IMR-90 (cell line): ENCODE data around the gene ATP6V0C. TPM values are rescaled to one million over a fixed set of nuclear protein-coding genes. Genes with fewer than 3 reads are reported as not detected.

Experiments used
- ATAC-seq: fragments of 200-7000 bp; cut with Tn5 transposase; 2 replicates; pipeline ENCODE4 v1.9.1; 2020; ENCODE audit warnings: low read depth, mild to moderate bottlenecking, moderate library complexity
- BruUV-seq: library from RNA; stranded (reverse); fragments of 400-500 nt; replicated peaks from 2 replicates; lab custom pipeline; 2021; lab: Mats Ljungman, UMichigan
- CTCF ChIA-PET: fragments of 300-600 bp; formaldehyde crosslinking; extraction: SDS; loops from one replicate; lab custom pipeline; 2021; ENCODE audit warnings: antibody characterized with exemption; lab: Yijun Ruan, JAX
- POLR2A ChIA-PET: fragments of 300-600 bp; sonication (Branson Sonifier 250); formaldehyde crosslinking; loops from one replicate; lab custom pipeline; 2022; ENCODE audit warnings: antibody characterized with exemption; ENCODE audit not compliant: unreplicated experiment; lab: Charles Lee
- DNase-seq: peaks from one replicate; pipeline ENCODE4 v3.0.0; 2013
- H2AFZ ChIP-seq: replicated peaks from 2 replicates; pipeline ENCODE3; 2013; ENCODE audit warnings: low read length, mild to moderate bottlenecking; ENCODE audit not compliant: poor library complexity
- H2AK5ac ChIP-seq: 2 replicates; pipeline ENCODE4 v1.6.1; 2013; ENCODE audit warnings: low read depth, low read length, inconsistent platforms
- H2AK9ac ChIP-seq: replicated peaks from 2 replicates; pipeline ENCODE3; 2013; ENCODE audit warnings: mild to moderate bottlenecking, low read depth, low read length, moderate library complexity; ENCODE audit not compliant: poor library complexity
- H2BK120ac ChIP-seq: 2 replicates; pipeline ENCODE4 v1.6.1; 2013; ENCODE audit warnings: low read depth, low read length, inconsistent platforms
- H2BK15ac ChIP-seq: 3 replicates; pipeline ENCODE4 v1.6.1; 2013; ENCODE audit warnings: low read depth, low read length, inconsistent platforms
- H2BK20ac ChIP-seq: 2 replicates; pipeline ENCODE4 v1.6.1; 2013; ENCODE audit warnings: low read depth, mild to moderate bottlenecking, inconsistent platforms, low read length, moderate library complexity
- H2BK5ac ChIP-seq: 2 replicates; pipeline ENCODE4 v1.6.1; 2013; ENCODE audit warnings: mild to moderate bottlenecking, low read depth, low read length, inconsistent platforms; ENCODE audit not compliant: poor library complexity, severe bottlenecking
- H3K14ac ChIP-seq: replicated peaks from 2 replicates; pipeline ENCODE4 v1.6.1; 2013; ENCODE audit warnings: low read depth, low read length, inconsistent platforms
- H3K18ac ChIP-seq: 2 replicates; pipeline ENCODE4 v1.6.1; 2013; ENCODE audit warnings: low read depth, low read length, control low read depth
- H3K23ac ChIP-seq: 2 replicates; pipeline ENCODE4 v1.6.1; 2013; ENCODE audit warnings: low read depth, low read length, inconsistent platforms
- H3K27ac ChIP-seq: 2 replicates; pipeline ENCODE4 v1.5.1; 2013; ENCODE audit warnings: mild to moderate bottlenecking, control low read depth, low read length; ENCODE audit not compliant: insufficient read depth
- H3K27me3 ChIP-seq: 2 replicates; pipeline ENCODE4 v1.6.1; 2013; ENCODE audit warnings: low read length; ENCODE audit not compliant: control insufficient read depth, insufficient read depth
- H3K36me3 ChIP-seq: 2 replicates; pipeline ENCODE4 v1.6.1; 2013; ENCODE audit warnings: low read length, mixed read lengths; ENCODE audit not compliant: control insufficient read depth, insufficient read depth
- H3K4ac ChIP-seq: 2 replicates; pipeline ENCODE4 v1.6.1; 2013; ENCODE audit warnings: low read depth, low read length, inconsistent platforms
- H3K4me1 ChIP-seq: 2 replicates; pipeline ENCODE4 v1.6.1; 2013; ENCODE audit warnings: low read length, mixed read lengths; ENCODE audit not compliant: control insufficient read depth, insufficient read depth
- H3K4me2 ChIP-seq: 2 replicates; pipeline ENCODE4 v1.6.1; 2013; ENCODE audit warnings: low read depth, mild to moderate bottlenecking, control low read depth, low read length, moderate library complexity
- H3K4me3 ChIP-seq: 2 replicates; pipeline ENCODE4 v1.5.1; 2013; ENCODE audit warnings: low read depth, mild to moderate bottlenecking, control low read depth, low read length, moderate library complexity; ENCODE audit not compliant: insufficient read depth
- H3K56ac ChIP-seq: 2 replicates; pipeline ENCODE4 v1.6.1; 2013; ENCODE audit warnings: low read length, inconsistent platforms; ENCODE audit not compliant: insufficient read depth; ENCODE audit errors: extremely low read depth
- H3K79me1 ChIP-seq, 2 experiments: 2 replicates each; pipeline ENCODE4 v1.6.1; 2013; ENCODE audit warnings: low read length in 2 of 2, inconsistent platforms in 1 of 2, low read depth in 1 of 2
- H3K9ac ChIP-seq: 2 replicates; pipeline ENCODE4 v1.6.1; 2013; ENCODE audit warnings: low read depth, low read length, control low read depth
- H3K9me1 ChIP-seq: 2 replicates; pipeline ENCODE4 v1.6.1; 2013; ENCODE audit warnings: low read length, inconsistent platforms; ENCODE audit not compliant: insufficient read depth
- H3K9me3 ChIP-seq: 2 replicates; pipeline ENCODE4 v1.6.1; 2013; ENCODE audit warnings: low read length; ENCODE audit not compliant: control insufficient read depth, insufficient read depth
- H4K20me1 ChIP-seq: 2 replicates; pipeline ENCODE4 v1.6.1; 2013; ENCODE audit warnings: low read length, inconsistent platforms; ENCODE audit not compliant: insufficient read depth
- H4K5ac ChIP-seq: 2 replicates; pipeline ENCODE4 v1.6.1; 2013; ENCODE audit warnings: mild to moderate bottlenecking, low read depth, low read length, control low read depth
- H4K8ac ChIP-seq, 2 experiments: 2 replicates each; pipeline ENCODE4 v1.6.1; 2013; ENCODE audit warnings: low read depth in 2 of 2, low read length in 2 of 2, control low read depth in 1 of 2, inconsistent platforms in 1 of 2
- H4K91ac ChIP-seq: 2 replicates; pipeline ENCODE4 v1.6.1; 2013; ENCODE audit warnings: low read depth, low read length, inconsistent platforms; ENCODE audit not compliant: insufficient read depth
- BHLHE40 ChIP-seq: fragments of 150-350 bp; IDR thresholded peaks from 2 replicates; pipeline ENCODE4 v1.6.1; 2016; ENCODE audit warnings: mild to moderate bottlenecking, low read depth, low read length
- MAFK ChIP-seq: IDR thresholded peaks from 2 replicates; pipeline ENCODE4 v1.6.1; 2012; ENCODE audit warnings: low read depth, low read length, improper control_type of control experiment
- WGBS, 2 experiments: methylation state at CpG; one replicate each; pipeline versions ENCODE4 v1.1.5 to v1.1.7; 2013; ENCODE audit warnings: missing lambda C conversion rate in 2 of 2; ENCODE audit not compliant: insufficient read length in 1 of 2; ENCODE audit errors: extremely low coverage in 2 of 2; 5-methylcytosine and 5-hydroxymethylcytosine counted together
- dilution Hi-C: fragments of 300-500 bp; cut with HindIII; formaldehyde crosslinking; loops from one replicate; pipeline ENCODE4 v1.14.3; 2018; ENCODE audit warnings: low sequenced_read_pairs; ENCODE audit not compliant: unreplicated experiment
- in situ Hi-C: fragments of 300-500 bp; cut with MboI; formaldehyde crosslinking; loops from 3 replicates; pipeline ENCODE4 v1.14.3; 2019; ENCODE audit warnings: low sequenced_read_pairs, inconsistent platforms, mixed read lengths
- intact Hi-C: fragments of 100-400 bp; cut with micrococcal nuclease; formaldehyde crosslinking; loops from 2 replicates; pipeline ENCODE4 v1.10.0; 2022
- polyA plus RNA-seq, 3 experiments: library from polyadenylated mRNA; depleted of rRNA; stranded (reverse); fragments of >200 nt; gene quantifications; 2 replicates each; pipeline ENCODE4 v1.2.3, GENCODE V29; 2012; ENCODE audit warnings: low replicate concordance in 1 of 3
- total RNA-seq: library from RNA; depleted of rRNA; stranded (reverse); fragments of >200 nt; gene quantifications from 2 replicates; pipeline ENCODE4 v1.2.3, GENCODE V29; 2012

The ATP6V0C gene
- total and polyA plus RNA-seq, 2 of the 4 experiments (the other 2 are of a cell fraction), result 8.4 to 107 TPM

- H3K4me2 ChIP-seq, result peak overlapping the region; percentile 68; the same call in 1 of the 2 replicates
- no peak overlapping the region for H4K91ac ChIP-seq
- no peak overlapping the region for H2BK5ac ChIP-seq
- H3K27me3 ChIP-seq, result no peaks in the 10 kb centered on the region; the same call in 1 of the 2 replicates
- H2AFZ ChIP-seq, result peak overlapping the region; percentile 33
- no peak overlapping the region for H3K56ac ChIP-seq
- H3K79me1 ChIP-seq, result peaks cover 10 to 45% of the 10 kb centered on the region in 2 experiments; a peak in 2 of 4 replicates
- H4K8ac ChIP-seq, result no peak overlapping the region
- WGBS, 2 experiments, result 88% methylated on average over 4 of the region's 14 CpGs; no CpG with 5 or more reads in 1 of the 2 experiments
- H2BK15ac ChIP-seq, result no peak overlapping the region
- dilution Hi-C loops (no loop called here), intact Hi-C loops (no loop called here), in situ Hi-C loops (no loop called here)
- no peak overlapping the region for H3K4ac ChIP-seq
- BruUV-seq, result no TSS peak
- peak overlapping the region; percentile 17 for H2AK9ac ChIP-seq
- no peak for ATAC-seq
- no peak overlapping the region for H3K14ac ChIP-seq
- peaks cover 21% of the 10 kb centered on the region for H3K4me1 ChIP-seq
- no peak overlapping the region for H2BK20ac ChIP-seq
- H3K9me1 ChIP-seq, result peaks cover 3% of the 10 kb centered on the region; the same call in 1 of the 2 replicates
- peaks cover 21% of the 10 kb centered on the region for H4K20me1 ChIP-seq
- H3K27ac ChIP-seq, result no peak overlapping the region
- H3K18ac ChIP-seq, result no peak overlapping the region
- H3K9me3 ChIP-seq, result no peaks in the 10 kb centered on the region
- POLR2A ChIA-PET, result no interaction called here
- no peak overlapping the region for H3K9ac ChIP-seq
- peak overlapping the region; percentile 23; the same call in 1 of the 2 replicates for H2AK5ac ChIP-seq
- CTCF ChIA-PET, result no interaction called here
- no peak overlapping the region for H3K4me3 ChIP-seq
- no peak for DNase-seq
- TF ChIP-seq MAFK (no peak), BHLHE40 (no peak)
- H4K5ac ChIP-seq, result no peak overlapping the region
- H3K36me3 ChIP-seq, result no peaks in the 10 kb centered on the region
- H3K23ac ChIP-seq, result no peak overlapping the region
- H2BK120ac ChIP-seq, result no peak overlapping the region
Observed at GRCh38 chr16:2472885-2473445, 40.8 kb upstream of the ATP6V0C start.
